Heart right ventricle (tissue), 16 donors: ENCODE results near the gene GRIN2C. TPM values are rescaled to one million over a fixed set of nuclear protein-coding genes. Genes with fewer than 3 reads are reported as not detected.

Experiments
- ATAC-seq, 8 donors: fragments of 200-7000 bp; cut with Tn5 transposase; one replicate each; pipeline ENCODE4 v1.9.1; 2020; ENCODE audit warnings: mild to moderate bottlenecking in 8 of 8, moderate library complexity in 8 of 8, moderate number of reproducible peaks in 1 of 8
- DNase-seq, 2 donors: peaks; one replicate each; pipeline ENCODE4 v3.0.0-alpha.2; 2020
- H3K27ac ChIP-seq, 10 donors: fragments of 200-600 bp; sonication (generic) in 2 of 10; one replicate each; pipeline versions ENCODE4 v1.5.0 to v1.8.0; 2020 to 2022; ENCODE audit warnings: mild to moderate bottlenecking in 3 of 10
- H3K27me3 ChIP-seq, 7 donors: fragments of 200-600 bp; one replicate each; pipeline ENCODE4 v1.8.0; 2021 to 2022; ENCODE audit warnings: mild to moderate bottlenecking in 2 of 7
- H3K36me3 ChIP-seq, 9 donors: fragments of 200-600 bp; sonication (generic) in 1 of 9; one replicate each; pipeline versions ENCODE4 v1.5.0 to v1.8.0; 2020 to 2022; ENCODE audit warnings: mild to moderate bottlenecking in 2 of 9
- H3K4me1 ChIP-seq, 9 donors: fragments of 200-600 bp; sonication (generic) in 1 of 9; one replicate each; pipeline versions ENCODE4 v1.5.0 to v1.8.0; 2020 to 2022; ENCODE audit warnings: mild to moderate bottlenecking in 4 of 9
- H3K4me3 ChIP-seq, 10 donors: fragments of 200-600 bp; sonication (generic) in 2 of 10; one replicate each; pipeline versions ENCODE4 v1.5.0 to v1.8.0; 2020 to 2022; ENCODE audit warnings: mild to moderate bottlenecking in 7 of 10, moderate library complexity in 2 of 10
- H3K9me3 ChIP-seq, 11 donors: fragments of 200-600 bp in 10 of 11; sonication (generic) in 2 of 11; one replicate each; pipeline versions ENCODE4 v1.5.0 to v1.8.0; 2013 to 2022; ENCODE audit warnings: mild to moderate bottlenecking in 2 of 11, control low read depth in 1 of 11, moderate library complexity in 1 of 11
- WGBS, 2 donors: extraction: QIAGEN DNeasy Blood & Tissue Kit; methylation state at CpG; one replicate each; pipeline ENCODE4 v1.1.7; 2013; ENCODE audit warnings: inconsistent platforms in 1 of 2; 5-methylcytosine and 5-hydroxymethylcytosine counted together
- intact Hi-C, 10 donors: fragments of 100-400 bp; cut with DNase I; formaldehyde crosslinking; loops; one replicate each; pipeline versions ENCODE4 v1.11.1 to v1.14.2; 2022
- polyA plus RNA-seq, 2 donors: library from polyadenylated mRNA; stranded (reverse); fragments of 200-250 nt; gene quantifications; one replicate each; pipeline ENCODE4 v1.2.3, GENCODE V29; 2013
- total RNA-seq, 10 donors: library from RNA; stranded (reverse); fragmentation: NEBNext Ultra II Directional in 3 of 10; extraction: Animal tissue kit (Norgen Biotek cat#: 25700) in 3 of 10; gene quantifications; one replicate each; pipeline versions ENCODE4 v1.2.1 to v1.2.4, GENCODE V29; 2021 to 2023
- TF ChIP-seq, protein P1 (sequence below), 9 donors: fragments of 200-600 bp; sonication (generic) in 2 of 9; IDR thresholded peaks; one replicate each; pipeline versions ENCODE4 v1.5.0 to v1.8.0; 2021 to 2022; ENCODE audit warnings: antibody characterized with exemption in 9 of 9, mild to moderate bottlenecking in 5 of 9, moderate library complexity in 1 of 9
- donor health status: Arrhythmogenic right ventricular cardiomyopathy.
- donor health status: ischemic (EF 13 %, LVEDD 7.1; RV severe dilation, severe dysfunction).
- donor health status: healthy with polysubstance abuse.
- donor health status: DM: no; HTN: yes; CAD: no.
- donor health status: DM: no; HTN: no; CAD: no.
- donor health status: ischemic (EF 25% LVEDD 6.9; RV normal size, moderate dysfunction).
- donor health status: ischemic (EF 25% LVEDD 5.7; RV mildly dilated, moderate dysfunction).
- donor health status: healthy.
- donor health status: DM: yes; HTN: yes; CAD: no.
- donor health status: Ischemic cardiomyopathy.
- donor health status: ischemic (EF 35%, LVEDD 5.7; RV mildly dilated, moderate dysfunction).
- donor health status: nonischemic (EF 11% LVEDD 7.7; RV severe dilation, severe dysfunction).
- donor health status: DM: yes; HTN: yes; CAD: no.
- donor health status: PGD.
- donor health status: ischemic (EF 29% LVEDD 5.4; RV normal size, mild dysfunction).
- donor health status: nonischemic (EF 23%, LVEDD 6.1; RV moderate dilation, normal function).

The GRIN2C gene
- total and polyA plus RNA-seq, 12 donors = 0.13 to 0.66 (median 0.31) TPM

DNA sequence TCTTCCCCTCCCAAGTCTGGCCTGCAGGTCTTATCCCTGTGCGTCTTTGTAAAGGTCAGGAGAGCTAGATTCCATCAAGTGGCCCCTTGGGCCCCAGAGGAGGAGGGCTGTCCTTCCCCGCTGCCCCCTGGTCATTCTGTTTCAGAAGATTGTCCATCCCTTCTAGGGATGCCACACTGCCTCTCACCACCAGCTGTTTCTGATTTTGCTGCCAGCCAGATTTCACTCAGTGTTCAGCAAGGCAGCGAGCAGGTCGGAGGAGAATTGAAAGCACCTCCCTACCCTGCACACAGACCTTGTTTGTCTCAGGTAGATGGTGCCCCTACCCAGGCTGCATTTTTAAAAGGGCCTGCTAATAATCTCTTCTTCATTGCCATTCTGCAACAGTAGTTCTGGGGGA, 61.9 kb downstream of the GRIN2C start:
- H3K27me3 ChIP-seq = no peaks in the 10 kb centered on the region
- peaks cover 0 to 91% (median 30%) of the 10 kb centered on the region in 9 donors for H3K36me3 ChIP-seq
- ATAC-seq (no peak), DNase-seq (no peak)
- intact Hi-C loops = no loop called here
- WGBS, 2 donors = 91 to 94% methylated on average over 4 of the region's 4 CpGs
- TF ChIP-seq, protein P1, sequence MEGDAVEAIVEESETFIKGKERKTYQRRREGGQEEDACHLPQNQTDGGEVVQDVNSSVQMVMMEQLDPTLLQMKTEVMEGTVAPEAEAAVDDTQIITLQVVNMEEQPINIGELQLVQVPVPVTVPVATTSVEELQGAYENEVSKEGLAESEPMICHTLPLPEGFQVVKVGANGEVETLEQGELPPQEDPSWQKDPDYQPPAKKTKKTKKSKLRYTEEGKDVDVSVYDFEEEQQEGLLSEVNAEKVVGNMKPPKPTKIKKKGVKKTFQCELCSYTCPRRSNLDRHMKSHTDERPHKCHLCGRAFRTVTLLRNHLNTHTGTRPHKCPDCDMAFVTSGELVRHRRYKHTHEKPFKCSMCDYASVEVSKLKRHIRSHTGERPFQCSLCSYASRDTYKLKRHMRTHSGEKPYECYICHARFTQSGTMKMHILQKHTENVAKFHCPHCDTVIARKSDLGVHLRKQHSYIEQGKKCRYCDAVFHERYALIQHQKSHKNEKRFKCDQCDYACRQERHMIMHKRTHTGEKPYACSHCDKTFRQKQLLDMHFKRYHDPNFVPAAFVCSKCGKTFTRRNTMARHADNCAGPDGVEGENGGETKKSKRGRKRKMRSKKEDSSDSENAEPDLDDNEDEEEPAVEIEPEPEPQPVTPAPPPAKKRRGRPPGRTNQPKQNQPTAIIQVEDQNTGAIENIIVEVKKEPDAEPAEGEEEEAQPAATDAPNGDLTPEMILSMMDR (IDR thresholded peaks at IDR 0.05) = no peak
- peaks cover 0 to 9% (median 0%) of the 10 kb centered on the region in 9 donors for H3K4me1 ChIP-seq
- H3K27ac ChIP-seq = no peak overlapping the region
- H3K4me3 ChIP-seq = no peak overlapping the region
- no peaks in the 10 kb centered on the region for H3K9me3 ChIP-seq

DNA sequence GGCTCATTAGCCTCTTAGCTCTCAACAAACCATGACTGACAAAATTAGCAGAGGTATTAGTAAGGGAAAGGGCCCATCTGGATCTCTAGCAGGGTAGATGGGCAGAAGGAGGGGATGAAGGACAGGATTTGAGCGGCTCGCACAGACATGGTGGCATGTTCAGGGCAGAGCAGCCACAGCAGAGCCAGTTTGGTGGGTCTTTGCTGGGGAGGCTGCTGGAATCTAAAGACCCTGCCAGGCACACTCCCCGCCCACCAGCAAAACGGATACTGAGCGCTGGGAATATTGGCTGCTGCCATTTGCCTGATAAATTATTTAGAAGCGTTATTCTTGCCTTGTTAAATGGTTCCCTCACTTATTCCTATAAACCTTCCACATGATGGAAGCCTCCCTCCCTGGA, 62.8 kb downstream of the GRIN2C start:
- TF ChIP-seq, protein P1 (IDR thresholded peaks at IDR 0.05) = no peak
- DNase-seq = no peak
- Histone ChIP-seq H3K27ac (no peak overlapping the region), H3K9me3 (no peaks in the 10 kb centered on the region), H3K27me3 (no peaks in the 10 kb centered on the region), H3K36me3 (peaks cover 0 to 98% (median 30%) of the 10 kb centered on the region in 9 donors), H3K4me1 (peaks cover 0 to 9% (median 0%) of the 10 kb centered on the region in 9 donors), H3K4me3 (no peak overlapping the region)
- ATAC-seq = no peak
- intact Hi-C loops = no loop called here
- WGBS, 2 donors = 91 to 94% methylated on average over 6 of the region's 6 CpGs

DNA sequence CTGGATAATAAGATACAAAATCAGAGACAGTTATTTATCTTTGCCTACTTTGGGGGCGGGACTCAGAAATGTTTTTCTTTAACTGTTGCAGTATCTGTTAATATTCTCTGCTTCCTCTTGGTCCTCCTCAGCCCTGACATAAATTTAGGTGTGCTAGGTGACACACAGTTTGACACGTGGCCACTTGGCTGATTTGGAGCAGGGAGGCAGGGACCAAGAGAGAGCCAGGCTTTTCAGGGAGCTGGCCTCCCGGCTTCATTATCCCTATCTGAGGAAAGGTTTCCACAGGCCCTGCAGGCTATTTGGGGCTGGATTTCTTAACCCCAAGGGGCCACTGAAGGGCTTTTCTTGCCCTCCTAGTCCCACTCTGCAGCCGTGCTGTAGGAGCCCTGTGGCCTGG, 63.5 kb downstream of the GRIN2C start:
- 85 to 86% methylated on average over 4 of the region's 4 CpGs for WGBS, 2 donors
- intact Hi-C loops = no loop called here
- TF ChIP-seq, protein P1 (IDR thresholded peaks at IDR 0.05) = no peak
- Histone ChIP-seq H3K27ac (no peak overlapping the region), H3K27me3 (no peaks in the 10 kb centered on the region), H3K4me3 (no peak overlapping the region), H3K4me1 (peaks cover 0 to 9% (median 0%) of the 10 kb centered on the region in 9 donors), H3K36me3 (peaks cover 0 to 91% (median 30%) of the 10 kb centered on the region in 9 donors), H3K9me3 (no peaks in the 10 kb centered on the region)
- no peak for ATAC-seq
- DNase-seq = no peak

DNA sequence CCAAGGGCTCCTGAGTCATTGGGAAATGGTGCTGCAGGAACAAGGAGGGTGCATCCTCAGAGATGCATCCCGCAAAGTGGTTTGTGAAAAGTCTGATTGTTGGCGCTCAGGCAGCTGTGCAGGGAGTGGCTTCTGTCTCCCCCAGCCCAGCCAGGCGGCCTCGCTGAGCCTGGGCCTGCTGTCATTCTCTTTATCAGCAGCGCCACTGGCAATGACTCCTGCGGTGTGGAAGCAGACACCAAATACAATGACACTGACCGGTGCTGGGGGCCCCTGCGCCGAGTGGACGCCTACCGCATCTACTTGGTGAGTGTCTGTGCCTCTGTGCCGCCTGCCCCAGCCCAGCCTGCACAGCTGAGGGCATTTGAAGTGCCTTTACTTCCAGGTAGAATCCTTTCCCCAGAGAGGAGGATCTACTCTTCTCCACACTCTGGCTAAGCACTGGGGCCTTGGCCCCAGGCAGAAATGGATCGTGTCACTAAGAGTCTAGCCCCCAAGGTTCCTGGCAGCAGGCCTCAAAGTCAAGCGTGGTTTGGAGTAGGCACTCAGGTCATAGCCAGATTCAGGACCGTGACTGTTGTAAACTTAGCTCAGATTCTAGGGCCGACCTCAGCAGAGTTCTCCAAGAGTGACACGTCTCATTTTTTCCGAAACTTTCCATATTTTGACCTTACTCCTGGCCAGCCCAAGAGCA, 64.2 kb downstream of the GRIN2C start:
- Histone ChIP-seq H3K4me1 (peaks cover 0 to 9% (median 0%) of the 10 kb centered on the region in 9 donors), H3K27me3 (no peaks in the 10 kb centered on the region), H3K27ac (no peak overlapping the region), H3K4me3 (no peak overlapping the region), H3K9me3 (no peaks in the 10 kb centered on the region), H3K36me3 (peaks cover 0 to 90% (median 33%) of the 10 kb centered on the region in 9 donors)
- TF ChIP-seq, protein P1 (IDR thresholded peaks at IDR 0.05) = no peak
- 89 to 90% methylated on average over 18 of the region's 18 CpGs for WGBS, 2 donors
- no peak for DNase-seq
- intact Hi-C loops = no loop called here
- no peak for ATAC-seq
